HT-29 (cell line): ENCODE measurements around the gene AIG1. TPM values are rescaled to one million over a fixed set of nuclear protein-coding genes. Genes with fewer than 3 reads are reported as not detected.
"Not testable (repeated sequence)": the region's sequence is repeated elsewhere in the genome, so short reads cannot be mapped to it uniquely, and the experiment has no call there.

Experiments
- DNase-seq: peaks from one replicate; pipeline ENCODE4 v3.0.0-alpha.2; 2015; ENCODE audit warnings: low spot score
- total RNA-seq: library from RNA; depleted of rRNA; stranded (reverse); fragments of >200 nt; shearing (Covaris generic); gene quantifications from 2 replicates; pipeline ENCODE4 v1.2.3, GENCODE V29; 2014; rRNA removed

The AIG1 gene
- total RNA-seq: 18.2 and 21.9 TPM in 2 replicates

DNA sequence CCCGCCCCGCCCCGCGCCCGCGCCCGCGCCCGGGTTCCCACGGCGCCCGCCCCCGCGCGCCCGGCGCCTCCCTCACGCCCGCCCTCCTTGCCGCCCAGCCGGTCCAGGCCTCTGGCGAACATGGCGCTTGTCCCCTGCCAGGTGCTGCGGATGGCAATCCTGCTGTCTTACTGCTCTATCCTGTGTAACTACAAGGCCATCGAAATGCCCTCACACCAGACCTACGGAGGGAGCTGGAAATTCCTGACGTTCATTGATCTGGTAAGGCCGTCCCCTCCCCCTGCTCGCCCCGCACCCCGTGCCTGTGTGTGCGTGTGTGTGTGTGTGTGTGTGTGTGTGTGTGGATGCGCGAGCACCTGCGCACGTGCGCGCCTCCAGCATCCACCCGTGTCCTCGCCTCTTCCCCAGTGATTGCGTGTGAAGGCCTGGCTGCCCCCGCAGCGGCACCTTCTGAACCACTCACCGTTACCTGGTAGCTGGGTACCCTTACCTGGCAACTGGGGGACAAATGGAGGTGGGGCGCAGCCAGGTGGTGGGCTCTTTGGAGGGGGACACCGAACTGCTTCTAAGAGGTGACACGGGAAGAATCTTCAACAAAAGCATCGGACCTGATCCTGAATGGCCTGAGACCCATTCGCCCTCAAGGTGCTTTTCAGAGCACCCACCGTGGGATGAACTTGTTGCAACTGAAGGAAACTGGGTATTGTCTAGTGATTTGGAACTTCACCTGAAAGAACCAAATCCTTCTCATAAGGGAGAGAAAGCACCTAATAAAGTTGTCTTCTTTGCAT lies at the start of gene AIG1:
Gene AIG1 (plus strand): TSS at position 84 of the 791 bp plus-strand sequence. CDS start 37 bp downstream, at position 121.
- DNase-seq: peak; percentile 71

DNA sequence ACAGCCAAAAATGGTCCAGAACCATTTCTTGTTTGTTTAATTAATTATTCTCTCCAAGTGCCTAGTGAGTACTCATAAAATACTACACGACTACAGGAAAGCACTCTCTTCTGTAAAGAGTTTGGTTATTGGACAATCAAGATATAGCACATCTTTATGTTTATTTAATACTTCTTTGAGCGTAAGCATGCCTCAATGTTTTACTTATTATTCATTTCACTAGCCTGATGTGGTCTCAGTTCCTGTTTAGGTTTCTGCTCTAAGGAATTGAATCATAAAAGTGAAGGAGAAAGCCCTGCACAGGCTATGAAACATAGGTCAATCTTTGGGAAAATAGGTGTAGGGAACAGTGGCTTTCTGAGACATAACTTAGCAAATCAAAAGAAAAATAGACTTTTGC lies 45.9 kb upstream of the AIG1 start:
- no peak for DNase-seq

GRCh38 chr6:143015300-143015706 lies 45.4 kb upstream of the AIG1 start:
- no peak for DNase-seq

DNA sequence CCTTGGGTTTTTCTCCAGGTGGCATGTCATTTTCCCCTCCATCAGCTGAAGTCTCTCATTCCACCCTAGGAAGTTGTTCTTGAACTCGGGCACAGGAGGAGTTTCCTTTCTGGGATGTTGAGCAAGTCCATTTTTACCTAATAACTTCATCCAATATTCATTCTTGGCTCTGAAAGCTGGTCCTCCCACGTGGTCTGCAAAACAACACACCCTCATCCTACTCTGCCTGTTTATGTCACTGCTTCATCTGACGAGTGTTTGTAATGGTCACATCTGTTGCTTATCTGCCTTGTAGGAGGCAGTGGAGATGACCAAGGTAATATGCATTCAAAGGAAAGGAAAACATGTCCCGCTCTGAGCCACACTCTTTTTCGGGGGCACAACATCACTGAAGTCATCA lies 41.7 kb upstream of the AIG1 start:
- no peak for DNase-seq

- DNase-seq: not testable (repeated sequence)
These were observed 39.8 kb upstream of the AIG1 start for GRCh38 chr6:143020862-143021261.

DNA sequence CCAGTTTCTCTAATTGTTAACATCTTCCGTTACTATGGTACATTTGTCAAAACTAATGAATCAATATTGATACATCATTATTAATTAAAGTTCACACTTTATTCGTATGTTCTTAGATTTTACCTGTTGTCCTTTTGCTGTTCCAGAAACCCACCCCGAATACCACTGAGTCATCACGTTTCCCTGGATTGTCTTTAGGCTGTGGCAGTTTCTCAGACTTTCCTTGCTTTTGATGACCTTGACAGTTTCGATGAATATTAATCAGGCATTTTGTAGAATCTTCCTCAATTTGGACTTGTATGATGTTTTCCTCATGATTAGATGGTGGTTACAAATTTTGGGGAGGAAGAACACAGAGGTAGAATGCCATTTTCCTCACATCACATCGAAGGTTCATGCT lies 39.1 kb upstream of the AIG1 start:
- no peak for DNase-seq

GRCh38 chr6:143022587-143022986 lies 38.1 kb upstream of the AIG1 start:
- DNase-seq: no peak

DNA sequence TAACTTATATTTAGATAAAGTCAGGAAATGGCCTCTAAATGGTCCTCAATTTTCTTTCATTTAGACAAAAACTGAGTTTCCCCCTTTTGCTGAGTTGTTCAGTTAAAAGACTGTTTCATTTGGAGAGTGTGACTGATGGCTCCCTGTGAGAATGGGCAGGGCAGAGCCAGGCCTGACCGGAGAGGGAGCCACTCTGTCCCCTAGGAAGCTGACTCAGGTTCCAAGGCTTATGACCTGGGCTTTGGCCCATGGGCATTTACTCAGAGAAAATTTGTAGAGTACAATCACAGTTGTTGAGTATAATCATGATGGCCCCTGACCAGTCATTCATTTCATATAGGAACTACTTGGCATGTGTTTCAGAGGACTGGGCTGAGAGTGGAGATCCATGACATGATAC lies 37.0 kb upstream of the AIG1 start:
- no peak for DNase-seq

DNA sequence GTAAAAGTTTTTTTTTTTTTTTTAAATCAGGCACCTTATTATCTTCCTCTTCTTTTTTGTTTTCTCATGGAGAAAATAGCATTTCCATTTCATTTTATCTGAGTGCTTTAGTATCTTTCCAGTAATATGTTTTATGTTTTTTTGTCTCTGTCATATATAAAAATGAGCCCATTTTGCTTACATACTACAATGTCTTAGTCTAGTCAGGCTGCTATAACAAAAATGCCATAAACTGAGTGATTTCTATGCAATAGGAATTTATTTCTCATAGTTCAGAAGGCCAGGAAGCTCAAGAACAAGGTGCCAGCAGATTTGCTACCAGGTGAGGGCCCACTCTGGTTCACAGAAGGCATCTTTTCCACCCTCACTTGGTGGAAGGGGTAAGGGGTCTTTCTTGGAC lies 35.7 kb upstream of the AIG1 start:
- no peak for DNase-seq

GRCh38 chr6:143026696-143027449 lies 33.8 kb upstream of the AIG1 start:
- DNase-seq: peak; percentile 43

DNA sequence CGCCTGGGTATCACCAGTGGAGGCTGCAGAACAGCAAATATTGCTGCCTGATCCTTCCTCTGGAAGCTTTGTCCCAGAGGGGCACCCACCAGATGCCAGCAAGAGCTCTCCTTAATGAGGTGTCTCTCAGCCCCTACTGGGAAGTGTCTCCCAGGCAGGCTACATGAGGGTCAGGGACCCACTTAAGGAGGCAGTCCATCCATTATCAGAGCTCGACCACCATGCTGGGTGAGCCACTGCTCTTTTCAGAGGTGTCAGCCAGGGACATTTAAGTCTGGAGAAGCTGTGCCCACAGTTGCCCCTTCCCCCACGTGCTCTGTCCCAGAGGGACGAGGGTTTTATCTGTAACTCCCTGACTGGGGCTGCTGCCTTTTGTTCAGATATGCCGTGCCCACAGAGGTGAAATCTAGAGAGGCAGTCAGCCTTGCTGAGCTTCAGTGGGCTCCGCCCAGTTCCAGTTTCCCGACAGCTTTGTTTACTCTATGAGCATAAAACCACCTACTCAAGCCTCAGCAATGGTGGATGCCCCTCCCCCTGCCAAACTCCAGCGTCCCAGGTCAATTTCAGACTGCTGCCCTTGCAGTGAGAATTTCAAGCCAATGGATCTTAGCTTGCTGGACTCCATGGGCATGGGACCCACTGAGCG lies 25.9 kb upstream of the AIG1 start:
- DNase-seq: peak; percentile 65

DNA sequence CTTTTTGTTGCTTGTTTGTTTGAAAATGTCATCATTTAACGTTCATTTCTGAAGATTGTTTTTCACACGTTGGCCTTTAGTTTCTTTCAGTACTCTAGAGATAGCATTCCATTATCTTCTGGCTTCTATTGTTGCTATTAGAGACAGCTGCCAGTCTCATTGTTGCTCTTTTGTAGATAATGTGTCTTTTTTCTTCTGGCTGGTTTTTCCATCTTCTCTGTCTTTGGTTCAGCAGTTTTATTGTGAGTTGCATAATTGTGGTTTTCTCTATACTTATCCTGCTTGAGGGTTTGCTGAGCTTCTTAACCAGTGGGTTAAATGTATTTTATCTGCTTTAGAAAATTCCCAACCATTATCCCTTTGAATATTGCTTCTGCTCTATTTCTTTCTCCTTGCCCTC lies 23.2 kb upstream of the AIG1 start:
- no peak for DNase-seq

GRCh38 chr6:143038833-143039232 lies 21.9 kb upstream of the AIG1 start:
- peak; percentile 19 for DNase-seq

GRCh38 chr6:143039548-143039947 lies 21.1 kb upstream of the AIG1 start:
- DNase-seq: no peak

DNA sequence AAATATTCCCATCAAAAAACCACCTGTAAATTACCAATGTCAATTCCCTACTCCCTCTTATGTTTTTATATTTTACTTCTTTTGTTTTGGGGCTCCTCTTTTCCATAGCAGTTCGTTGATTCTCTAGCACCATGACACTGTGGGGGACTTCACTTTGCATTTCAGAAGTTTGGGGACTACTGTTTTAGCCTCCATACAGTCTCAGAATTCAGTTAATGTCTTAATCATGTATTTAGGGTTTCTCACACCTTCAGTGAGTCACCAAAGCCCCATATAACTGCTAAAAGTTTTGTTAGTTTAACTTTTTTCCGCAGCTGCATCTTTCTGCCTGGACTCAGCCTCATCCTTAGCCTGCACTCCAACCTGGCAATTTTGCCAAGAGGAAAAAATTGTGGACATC lies 20.7 kb upstream of the AIG1 start:
- DNase-seq: no peak

DNA sequence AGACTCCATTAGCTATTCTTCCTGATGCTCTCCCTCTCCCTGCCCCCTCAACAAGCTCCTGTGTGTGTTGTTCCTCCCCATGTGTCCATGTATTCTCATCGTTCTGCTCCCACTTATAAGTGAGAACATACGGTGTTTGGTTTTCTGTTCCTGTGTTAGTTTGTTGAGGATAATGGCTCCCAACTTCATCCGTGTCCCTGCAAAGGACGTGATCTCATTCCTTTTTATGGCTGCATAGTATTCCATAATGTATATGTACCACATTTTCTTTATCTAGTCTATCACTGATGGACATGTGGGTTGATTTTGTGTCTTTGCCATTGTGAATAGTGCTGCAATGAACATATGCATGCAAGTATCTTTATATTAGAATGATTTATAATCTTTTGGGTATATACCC lies 16.3 kb upstream of the AIG1 start:
- not testable (repeated sequence) for DNase-seq

DNA sequence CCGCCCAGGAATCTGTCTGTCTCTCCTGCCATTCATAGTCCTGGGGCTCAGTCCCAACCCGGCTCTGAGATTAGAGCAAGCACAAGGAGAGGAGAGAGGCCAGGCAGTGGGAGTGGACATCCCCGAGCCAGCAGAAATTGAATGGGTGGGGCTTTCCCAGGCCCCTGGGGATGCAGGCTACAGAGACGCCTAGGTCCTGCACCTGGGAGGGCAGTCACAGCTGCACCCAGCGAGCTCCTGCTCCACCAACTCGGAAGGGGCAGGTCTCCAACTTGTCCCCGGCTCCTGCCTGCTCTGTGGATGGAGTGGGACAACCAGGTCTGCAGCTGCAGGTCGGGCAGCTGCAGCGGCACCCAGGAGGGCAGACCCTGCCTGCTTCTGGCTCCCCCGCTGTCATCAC lies 11.1 kb upstream of the AIG1 start:
- no peak for DNase-seq

DNA sequence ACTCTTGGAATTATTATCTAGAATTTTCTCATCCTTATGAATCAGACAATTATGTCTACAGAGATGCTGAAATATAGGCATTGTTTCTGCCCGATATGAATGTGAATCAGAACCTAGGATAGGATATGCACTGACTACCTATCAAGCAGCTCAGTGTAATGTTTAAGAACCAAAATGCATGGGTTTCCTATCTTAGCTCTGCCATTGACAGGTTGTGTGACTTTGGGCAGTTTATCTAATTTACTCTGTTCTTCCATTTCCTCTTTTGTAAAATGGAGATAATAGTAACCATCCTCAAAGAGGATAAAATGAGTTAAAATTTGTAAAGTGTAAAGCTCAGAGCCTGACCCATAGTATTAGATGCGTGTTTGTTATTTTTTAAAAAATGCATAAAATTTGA lies 10.2 kb upstream of the AIG1 start:
- no peak for DNase-seq

- DNase-seq: no peak
These were observed 8.4 kb upstream of the AIG1 start for GRCh38 chr6:143052282-143052681.

- no peak for DNase-seq
These were observed 6.8 kb upstream of the AIG1 start for GRCh38 chr6:143053856-143054255.

DNA sequence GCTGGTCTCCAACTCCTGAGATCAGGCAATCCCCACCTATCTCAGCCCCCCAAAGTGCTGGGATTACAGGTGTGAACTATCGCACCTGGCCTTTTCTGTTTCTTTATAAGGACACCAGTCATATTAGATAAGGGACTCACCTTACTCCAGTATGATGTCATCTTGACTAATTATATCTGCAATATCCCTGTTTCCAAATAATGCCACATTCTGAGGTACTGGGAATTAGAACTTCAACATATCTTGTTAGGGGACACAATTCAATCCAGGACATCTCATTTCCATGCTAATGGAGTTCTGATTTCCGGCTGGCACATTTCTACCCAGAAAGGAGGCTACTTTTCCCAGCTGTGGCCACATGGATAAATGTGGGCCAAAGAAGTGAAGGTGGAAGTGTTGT lies 6.4 kb upstream of the AIG1 start:
- DNase-seq: no peak

DNA sequence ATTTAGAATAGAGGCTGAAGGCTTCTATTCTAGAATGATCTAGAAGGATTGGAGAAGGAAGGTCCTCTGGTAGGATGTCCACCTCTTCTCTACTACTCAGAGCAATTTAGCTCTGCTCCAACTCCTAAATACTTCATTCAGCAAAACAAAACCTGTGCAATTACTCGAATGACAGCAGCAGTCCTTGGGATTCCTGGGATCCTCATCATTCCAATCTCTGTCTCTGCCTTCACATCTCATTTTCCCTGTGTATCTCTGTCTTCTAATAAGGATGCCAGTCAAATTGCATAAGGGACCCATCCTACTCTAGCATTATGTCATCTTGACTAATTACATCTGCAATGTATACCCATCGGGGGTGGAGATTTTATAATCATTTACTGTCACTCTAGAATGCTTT lies 5.5 kb upstream of the AIG1 start:
- no peak for DNase-seq

DNA sequence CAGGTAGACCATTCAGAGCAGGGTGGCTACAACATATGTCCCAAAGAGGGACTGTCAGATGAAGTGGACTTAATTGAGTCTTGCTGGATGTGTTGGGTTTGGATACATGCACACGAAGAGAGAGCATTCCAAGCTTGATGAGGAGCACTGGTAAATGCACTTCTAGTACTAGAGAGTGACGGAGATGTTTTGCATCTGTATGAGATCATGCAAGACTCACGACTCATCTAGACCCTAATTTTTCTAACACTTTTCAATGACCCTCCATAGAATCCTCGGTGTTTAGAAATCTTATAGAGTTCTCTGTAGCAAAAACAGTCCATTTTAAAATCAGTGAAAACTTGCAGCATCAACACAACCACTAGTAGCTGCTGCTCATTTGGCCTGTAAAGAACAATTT lies 4.8 kb upstream of the AIG1 start:
- DNase-seq: no peak
